HepG2 (cell line): ENCODE data around the gene CD36. TPM values are rescaled to one million over a fixed set of nuclear protein-coding genes. Genes with fewer than 3 reads are reported as not detected.

ENCODE experiments used
- ATAC-seq: fragments of 200-7000 bp; cut with Tn5 transposase; 3 replicates; pipeline ENCODE4 v1.9.1; 2020; ENCODE audit warnings: mild to moderate bottlenecking, moderate library complexity
- BruUV-seq: library from RNA; stranded (reverse); fragments of 400-500 nt; replicated peaks from 2 replicates; lab custom pipeline; 2021; lab: Mats Ljungman, UMichigan
- CTCF ChIA-PET: fragments of 300-600 bp; formaldehyde crosslinking; extraction: SDS; loops from one replicate; lab custom pipeline; 2021; ENCODE audit warnings: low total read pairs, inconsistent platforms, low intra/inter-chr PET ratio; lab: Yijun Ruan, JAX
- POLR2A ChIA-PET: fragments of 350-600 bp; sonication (Branson Sonifier 250); formaldehyde crosslinking; loops from one replicate; lab custom pipeline; 2020; ENCODE audit warnings: antibody characterized with exemption, inconsistent platforms; lab: Yijun Ruan, JAX
- DNase-seq: peaks from one replicate; pipeline ENCODE4 v3.0.0-alpha.2; 2015; ENCODE audit warnings: low spot score
- FAIRE-seq: peaks from 3 replicates; lab custom pipeline; 2011; peaks lifted over from hg19 to GRCh38; lab: Jason Lieb, UNC
- H2AFZ ChIP-seq: one replicate; pipeline ENCODE4 v1.6.1; 2011; ENCODE audit warnings: low read length, inconsistent platforms
- H3K27ac ChIP-seq: fragments of 300-600 bp; 3 replicates; pipeline ENCODE4 v1.8.0; 2011; ENCODE audit warnings: mixed run types, mild to moderate bottlenecking, mixed read lengths, low read length, inconsistent platforms; ENCODE audit not compliant: insufficient read depth; ENCODE audit errors: extremely low read length
- H3K27me3 ChIP-seq, 2 experiments: fragments of 200-600 bp in 1 of 2; 2 replicates in 1 of 2; 3 replicates in 1 of 2; pipeline versions ENCODE4 v1.6.0 to v1.8.0; 2011; ENCODE audit warnings: low read length in 2 of 2, mild to moderate bottlenecking in 2 of 2, moderate library complexity in 2 of 2, inconsistent platforms in 1 of 2; ENCODE audit not compliant: insufficient read depth in 2 of 2, control insufficient read depth in 1 of 2
- H3K36me3 ChIP-seq, 2 experiments: fragments of 200-600 bp in 1 of 2; replicated peaks in 1 of 2; 2 replicates in 1 of 2; 3 replicates in 1 of 2; pipeline versions ENCODE4 v1.5.1 to v1.8.0; 2011; ENCODE audit warnings: low read length in 2 of 2, inconsistent platforms in 1 of 2; ENCODE audit not compliant: insufficient read depth in 2 of 2, control insufficient read depth in 1 of 2
- H3K4me1 ChIP-seq: 2 replicates; pipeline ENCODE4 v1.5.1; 2012; ENCODE audit warnings: low read length, inconsistent platforms; ENCODE audit not compliant: insufficient read depth
- H3K4me2 ChIP-seq: 2 replicates; pipeline ENCODE4 v1.6.0; 2011; ENCODE audit warnings: low read depth, low read length, inconsistent platforms
- H3K4me3 ChIP-seq, 3 experiments: fragments of 200-600 bp in 1 of 3; sonication (generic), shearing (Covaris generic) in 1 of 3; replicated peaks in 1 of 3; 2 replicates each; pipeline ENCODE4 v1.5.1; 2011 to 2016; ENCODE audit warnings: low read length in 3 of 3, inconsistent platforms in 2 of 3, low read depth in 2 of 3, mild to moderate bottlenecking in 2 of 3, control low read depth in 1 of 3, mixed read lengths in 1 of 3; ENCODE audit not compliant: insufficient read depth in 1 of 3
- H3K79me2 ChIP-seq: one replicate; pipeline ENCODE4 v1.6.1; 2011; ENCODE audit warnings: low read length, inconsistent platforms; ENCODE audit not compliant: insufficient read depth
- H3K9ac ChIP-seq: 2 replicates; pipeline ENCODE4 v1.6.0; 2011; ENCODE audit warnings: mild to moderate bottlenecking, low read depth, low read length, inconsistent platforms; ENCODE audit not compliant: insufficient read depth
- H3K9me3 ChIP-seq: 2 replicates; pipeline ENCODE4 v1.5.1; 2012; ENCODE audit warnings: mild to moderate bottlenecking, low read length
- H4K20me1 ChIP-seq: 2 replicates; pipeline ENCODE4 v1.6.0; 2011; ENCODE audit warnings: inconsistent platforms, mild to moderate bottlenecking, low read length, moderate library complexity; ENCODE audit not compliant: insufficient read depth
- ARID3A ChIP-seq: IDR thresholded peaks from 2 replicates; pipeline ENCODE4 v1.6.1; 2012; ENCODE audit warnings: low read depth, low read length, improper control_type of control experiment
- DRAP1 ChIP-seq: IDR thresholded peaks from 2 replicates; pipeline ENCODE4 v1.6.1; 2016; ENCODE audit warnings: missing genetic modification reagents, missing compliant biosample characterization
- FOXK2 ChIP-seq: fragments of 450-650 bp; IDR thresholded peaks from 2 replicates; pipeline ENCODE4 v1.6.1; 2016
- FOXP4 ChIP-seq: sonication (generic); formaldehyde crosslinking; IDR thresholded peaks from 2 replicates; pipeline ENCODE4 v1.4.0; 2020; ENCODE audit warnings: missing genetic modification reagents
- GPBP1L1 ChIP-seq: sonication (generic); formaldehyde crosslinking; IDR thresholded peaks from 2 replicates; pipeline ENCODE4 v1.5.0; 2020; ENCODE audit warnings: mild to moderate bottlenecking, missing genetic modification reagents
- KDM2A ChIP-seq: sonication (generic); formaldehyde crosslinking; IDR thresholded peaks from 2 replicates; pipeline ENCODE4 v1.4.0; 2020; ENCODE audit warnings: low read depth, missing genetic modification reagents, borderline replicate concordance
- NCOR1 ChIP-seq: fragments of 200-600 bp; sonication (generic); IDR thresholded peaks from 2 replicates; pipeline ENCODE4 v1.7.0; 2017; ENCODE audit warnings: antibody characterized with exemption, low read length, borderline replicate concordance
- NFKBIZ ChIP-seq: IDR thresholded peaks from 2 replicates; pipeline ENCODE4 v1.6.1; 2018; ENCODE audit warnings: missing genetic modification reagents, missing compliant biosample characterization
- NR0B2 ChIP-seq: sonication (generic); formaldehyde crosslinking; IDR thresholded peaks from 2 replicates; pipeline ENCODE4 v1.4.0; 2020; ENCODE audit warnings: mild to moderate bottlenecking, missing genetic modification reagents
- SMARCC2 ChIP-seq: fragments of 450-650 bp; IDR thresholded peaks from 2 replicates; pipeline ENCODE4 v1.6.1; 2017; ENCODE audit warnings: antibody characterized with exemption, mild to moderate bottlenecking
- SUZ12 ChIP-seq: fragments of 150-350 bp; IDR thresholded peaks from 2 replicates; pipeline ENCODE4 v1.6.1; 2014; ENCODE audit warnings: low read depth, low read length
- TGIF2 ChIP-seq: IDR thresholded peaks from 2 replicates; pipeline ENCODE4 v1.6.1; 2016; ENCODE audit warnings: control low read depth, missing compliant biosample characterization
- ZBTB10 ChIP-seq: sonication (generic); formaldehyde crosslinking; IDR thresholded peaks from 2 replicates; pipeline ENCODE4 v1.4.0; 2020; ENCODE audit warnings: missing genetic modification reagents, borderline replicate concordance
- ZMYM4 ChIP-seq: sonication (generic); formaldehyde crosslinking; IDR thresholded peaks from 2 replicates; pipeline ENCODE4 v1.8.1; 2023; ENCODE audit warnings: mild to moderate bottlenecking, missing genetic modification reagents
- ZNF430 ChIP-seq: sonication (generic); formaldehyde crosslinking; IDR thresholded peaks from 2 replicates; pipeline ENCODE4 v1.9.0; 2021; ENCODE audit warnings: mild to moderate bottlenecking, missing genetic modification reagents
- ZNF629 ChIP-seq: sonication (generic); formaldehyde crosslinking; conservative IDR thresholded peaks from 2 replicates; pipeline ENCODE4 v1.5.0; 2020; ENCODE audit warnings: missing genetic modification reagents
- ZNF652 ChIP-seq: IDR thresholded peaks from 2 replicates; pipeline ENCODE4 v1.6.1; 2016; ENCODE audit warnings: low read depth, borderline replicate concordance
- ZNF672 ChIP-seq: sonication (generic); formaldehyde crosslinking; IDR thresholded peaks from 2 replicates; pipeline ENCODE4 v1.8.1; 2022; ENCODE audit warnings: missing genetic modification reagents
- WGBS: methylation state at CpG from one replicate; pipeline ENCODE4 v1.1.6; 2017; ENCODE audit warnings: low lambda C conversion rate; 5-methylcytosine and 5-hydroxymethylcytosine counted together
- in situ Hi-C: cut with HindIII; loops from 2 replicates; pipeline ENCODE4 v1.10.0; 2017; ENCODE audit warnings: low pct_unique_long_range_greater_than_20kb; ENCODE audit not compliant: extremely low pct_ligation_motif_present
- intact Hi-C: fragments of 100-400 bp; cut with micrococcal nuclease; formaldehyde crosslinking; loops from one replicate; pipeline ENCODE4 v1.10.0; 2022; ENCODE audit not compliant: unreplicated experiment
- polyA plus RNA-seq, 8 experiments: library from polyadenylated mRNA; depleted of rRNA in 3 of 8; stranded (reverse) in 7 of 8; unstranded in 1 of 8; fragments of >200 nt; fragmentation: Illumina TruSeq in 4 of 8; extraction: Trizol in 4 of 8; gene quantifications; 2 replicates each; pipeline versions ENCODE4 v1.2.1 to v1.2.3, GENCODE V29; 2011 to 2016; ENCODE audit warnings: low read depth in 4 of 8, missing spikeins in 1 of 8, mixed read lengths in 1 of 8; ENCODE audit not compliant: insufficient read depth in 1 of 8
- total RNA-seq, 5 experiments: library from RNA; depleted of rRNA; stranded (reverse); fragments of >200 nt; fragmentation: Illumina TruSeq; extraction: Trizol; gene quantifications; 2 replicates each; pipeline ENCODE4 v1.2.3, GENCODE V29; 2016; ENCODE audit warnings: low read depth in 1 of 5

CD36 gene
- total and polyA plus RNA-seq, 2 of the 13 experiments (the other 11 are each of a cell fraction or from before 2014, with no cell fraction given): 2.8 to 4.8 TPM

- Histone ChIP-seq H3K36me3 (no peaks in the 10 kb centered on the region), H3K4me3 (peak overlapping the region in 2 of 3 experiments; percentile 18 to 33; a peak in 1 of 6 replicates), H3K27me3 (no peaks in the 10 kb centered on the region), H3K79me2 (no peaks in the 10 kb centered on the region), H2AFZ (no peak overlapping the region), H3K4me1 (peaks cover 37% of the 10 kb centered on the region), H3K9me3 (no peaks in the 10 kb centered on the region), H3K27ac (peak overlapping the region; percentile 59), H3K4me2 (peak overlapping the region; percentile 50), H3K9ac (no peak overlapping the region), H4K20me1 (no peaks in the 10 kb centered on the region)
- ATAC-seq: peak; percentile 97
- peak; percentile 87 for DNase-seq
- CTCF ChIA-PET: no interaction called here
- 2% methylated on average over 8 of the region's 8 CpGs for WGBS
- in situ Hi-C loops: no loop called here
- BruUV-seq: no TSS peak
- intact Hi-C loops: no loop called here
- POLR2A ChIA-PET: no interaction called here
- peak; percentile 83 for FAIRE-seq
- TF ChIP-seq NFKBIZ (CRISPR knock-in tag): no peak
- TF ChIP-seq ZMYM4 (CRISPR knock-in tag): peak; percentile 59; the same call in 1 of the 2 replicates
- TF ChIP-seq ZBTB10: no peak
- TF ChIP-seq FOXP4 (CRISPR knock-in tag): 0 out of 2 replicates have a peak, but pooled peaks have one; percentile 21
- no peak for TF ChIP-seq ZNF652 (CRISPR knock-in tag)
- TF ChIP-seq ZNF430 (CRISPR knock-in tag): no peak
- TF ChIP-seq ZNF629: no peak
- no peak for TF ChIP-seq SMARCC2
- TF ChIP-seq KDM2A (CRISPR knock-in tag): no peak
- peak; percentile 50 for TF ChIP-seq ARID3A
- TF ChIP-seq NCOR1: peak; percentile 77; the same call in 1 of the 2 replicates
- TF ChIP-seq FOXK2: no peak
- TF ChIP-seq DRAP1 (CRISPR knock-in tag): no peak
- TF ChIP-seq GPBP1L1 (CRISPR knock-in tag): no peak
- TF ChIP-seq TGIF2 (CRISPR knock-in tag): no peak
- TF ChIP-seq SUZ12: no peak
- TF ChIP-seq ZNF672 (CRISPR knock-in tag): no peak
- no peak for TF ChIP-seq NR0B2 (CRISPR knock-in tag)
These were observed 40.3 kb downstream of the CD36 start for GRCh38 chr7:80678707-80679106.
